Hepatocyte (in vitro differentiated cells): ENCODE measurements around the gene CELA2B.
"Not testable (repeated sequence)": the region's sequence is repeated elsewhere in the genome, so short reads cannot be mapped to it uniquely, and the experiment has no call there.

Source experiments
- CTCF ChIP-seq: fragments of 200-600 bp; sonication (generic); IDR thresholded peaks from 2 replicates; pipeline ENCODE4 v1.5.1; 2016; ENCODE audit warnings: antibody characterized with exemption, mild to moderate bottlenecking; ENCODE audit not compliant: poor library complexity
- EZH2 ChIP-seq: fragments of 200-600 bp; sonication (generic); IDR thresholded peaks from 2 replicates; pipeline ENCODE4 v1.6.1; 2016; ENCODE audit warnings: antibody characterized with exemption, mild to moderate bottlenecking, borderline replicate concordance

- TF ChIP-seq CTCF, EZH2: not testable (repeated sequence)
Observed at GRCh38 chr1:15471723-15472122, 4.2 kb upstream of the CELA2B start.
